Endothelial cell (in vitro differentiated cells): ENCODE data around the gene SLC10A1. TPM values are rescaled to one million over a fixed set of nuclear protein-coding genes. Genes with fewer than 3 reads are reported as not detected.
A peak's percentile ranks its signal among the peaks of the same experiment; 100 is the strongest.

Experiments used
- DNase-seq: peaks from one replicate; pipeline ENCODE4 v3.0.0; 2021; ENCODE audit warnings: low spot score
- H3K27ac Mint-ChIP-seq: one replicate; pipeline ENCODE4 v1.8.0; 2021; ENCODE audit warnings: mixed read lengths, inconsistent platforms; ENCODE audit not compliant: unreplicated experiment
- H3K27me3 Mint-ChIP-seq: one replicate; pipeline ENCODE4 v1.8.0; 2021; ENCODE audit warnings: mild to moderate bottlenecking, moderate library complexity, mixed read lengths, inconsistent platforms; ENCODE audit not compliant: unreplicated experiment
- H3K36me3 Mint-ChIP-seq: one replicate; pipeline ENCODE4 v1.8.0; 2021; ENCODE audit warnings: mild to moderate bottlenecking, low read depth, mixed read lengths, inconsistent platforms; ENCODE audit not compliant: unreplicated experiment
- H3K4me1 Mint-ChIP-seq: one replicate; pipeline ENCODE4 v1.8.0; 2021; ENCODE audit warnings: mild to moderate bottlenecking, mixed read lengths, inconsistent platforms; ENCODE audit not compliant: unreplicated experiment
- H3K4me3 Mint-ChIP-seq: one replicate; pipeline ENCODE4 v1.8.0; 2021; ENCODE audit warnings: mild to moderate bottlenecking, mixed read lengths, inconsistent platforms; ENCODE audit not compliant: unreplicated experiment
- H3K9me3 Mint-ChIP-seq: one replicate; pipeline ENCODE4 v1.8.0; 2021; ENCODE audit warnings: mixed read lengths, inconsistent platforms; ENCODE audit not compliant: unreplicated experiment
- total RNA-seq: library from RNA; stranded (reverse); fragmentation: NEBNext Ultra II Directional; extraction: Animal tissue kit (Norgen Biotek cat#: 25700); gene quantifications from one replicate; pipeline ENCODE4 v1.2.1, GENCODE V29; 2021; ENCODE audit not compliant: unreplicated experiment
- TF ChIP-seq, protein P1 (sequence below): fragments of 200-600 bp; sonication (generic); IDR thresholded peaks from one replicate; pipeline ENCODE4 v1.5.0; 2021; ENCODE audit warnings: antibody characterized with exemption; ENCODE audit not compliant: unreplicated experiment

Gene SLC10A1
- total RNA-seq, 1 donor from 2014 or later = not detected

- Mint-ChIP-seq H3K36me3 (no peaks in the 10 kb centered on the region), H3K9me3 (no peaks in the 10 kb centered on the region), H3K4me1 (no peaks in the 10 kb centered on the region), H3K27ac (no peak overlapping the region), H3K27me3 (no peaks in the 10 kb centered on the region), H3K4me3 (no peak overlapping the region)
- TF ChIP-seq, protein P1, sequence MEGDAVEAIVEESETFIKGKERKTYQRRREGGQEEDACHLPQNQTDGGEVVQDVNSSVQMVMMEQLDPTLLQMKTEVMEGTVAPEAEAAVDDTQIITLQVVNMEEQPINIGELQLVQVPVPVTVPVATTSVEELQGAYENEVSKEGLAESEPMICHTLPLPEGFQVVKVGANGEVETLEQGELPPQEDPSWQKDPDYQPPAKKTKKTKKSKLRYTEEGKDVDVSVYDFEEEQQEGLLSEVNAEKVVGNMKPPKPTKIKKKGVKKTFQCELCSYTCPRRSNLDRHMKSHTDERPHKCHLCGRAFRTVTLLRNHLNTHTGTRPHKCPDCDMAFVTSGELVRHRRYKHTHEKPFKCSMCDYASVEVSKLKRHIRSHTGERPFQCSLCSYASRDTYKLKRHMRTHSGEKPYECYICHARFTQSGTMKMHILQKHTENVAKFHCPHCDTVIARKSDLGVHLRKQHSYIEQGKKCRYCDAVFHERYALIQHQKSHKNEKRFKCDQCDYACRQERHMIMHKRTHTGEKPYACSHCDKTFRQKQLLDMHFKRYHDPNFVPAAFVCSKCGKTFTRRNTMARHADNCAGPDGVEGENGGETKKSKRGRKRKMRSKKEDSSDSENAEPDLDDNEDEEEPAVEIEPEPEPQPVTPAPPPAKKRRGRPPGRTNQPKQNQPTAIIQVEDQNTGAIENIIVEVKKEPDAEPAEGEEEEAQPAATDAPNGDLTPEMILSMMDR = no peak
- DNase-seq = no peak
Measured at GRCh38 chr14:69827560-69827959, 30.5 kb upstream of the SLC10A1 start.

- TF ChIP-seq, protein P1 = no peak
- no peaks in the 10 kb centered on the region for H3K9me3 Mint-ChIP-seq
- no peaks in the 10 kb centered on the region for H3K27me3 Mint-ChIP-seq
- no peak for DNase-seq
- no peak overlapping the region for H3K27ac Mint-ChIP-seq
- H3K4me3 Mint-ChIP-seq = no peak overlapping the region
- no peaks in the 10 kb centered on the region for H3K36me3 Mint-ChIP-seq
- H3K4me1 Mint-ChIP-seq = no peaks in the 10 kb centered on the region
Measured at GRCh38 chr14:69822456-69822855, 25.4 kb upstream of the SLC10A1 start.

DNA sequence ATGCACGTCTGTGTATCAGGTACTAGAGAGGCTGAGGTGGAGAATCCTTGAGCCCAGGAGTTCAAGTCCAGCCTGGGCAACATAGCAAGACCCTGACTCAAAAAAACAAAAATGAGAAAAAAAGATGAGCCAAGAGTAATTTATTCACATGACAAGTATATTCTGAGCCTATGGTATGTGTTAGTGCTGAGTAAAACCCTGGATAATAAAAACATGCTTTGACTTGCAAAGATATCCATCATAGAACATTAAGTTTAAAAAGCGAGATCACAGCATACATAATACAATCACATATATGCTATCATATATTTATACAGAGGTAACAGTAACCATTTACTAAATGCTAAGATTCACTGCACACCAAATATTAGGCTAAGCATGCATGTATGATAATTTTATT is 23.9 kb upstream of the SLC10A1 start:
- DNase-seq = no peak
- H3K36me3 Mint-ChIP-seq = no peaks in the 10 kb centered on the region

DNA sequence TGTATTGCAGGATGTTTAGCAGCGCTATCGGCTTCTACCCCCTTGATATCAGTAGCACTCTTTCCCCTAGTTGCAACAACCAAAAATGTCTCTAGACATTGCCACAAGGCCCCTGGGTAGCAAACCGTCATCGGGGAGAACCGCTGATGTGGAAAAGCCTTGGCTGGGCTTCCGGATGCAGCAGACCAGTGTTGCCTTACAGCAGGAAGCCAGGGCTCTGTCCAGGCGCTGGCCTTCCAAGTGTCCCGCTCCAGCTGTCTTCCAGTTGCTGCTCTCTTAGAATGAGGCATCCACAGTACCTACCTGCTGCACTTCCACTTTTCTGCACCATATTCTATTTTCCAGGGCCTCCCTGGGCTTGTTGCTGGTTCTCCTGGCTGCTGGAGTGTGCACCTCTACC is 22.6 kb upstream of the SLC10A1 start:
- TF ChIP-seq, protein P1 = no peak
- Mint-ChIP-seq H3K4me3 (no peak overlapping the region), H3K4me1 (no peaks in the 10 kb centered on the region), H3K27ac (no peak overlapping the region), H3K9me3 (no peaks in the 10 kb centered on the region), H3K27me3 (no peaks in the 10 kb centered on the region), H3K36me3 (no peaks in the 10 kb centered on the region)
- no peak for DNase-seq

More for the DNA sequence above, 23.9 kb upstream of the SLC10A1 start:
- H3K27me3 Mint-ChIP-seq = no peaks in the 10 kb centered on the region
- H3K27ac Mint-ChIP-seq = no peak overlapping the region
- H3K9me3 Mint-ChIP-seq = no peaks in the 10 kb centered on the region
- TF ChIP-seq, protein P1 = no peak
- no peak overlapping the region for H3K4me3 Mint-ChIP-seq
- H3K4me1 Mint-ChIP-seq = no peaks in the 10 kb centered on the region

GRCh38 chr14:69818758-69819191 is 21.7 kb upstream of the SLC10A1 start:
- peak; percentile 78 for DNase-seq
- TF ChIP-seq, protein P1 = peak; percentile 99
- no peak overlapping the region for H3K4me3 Mint-ChIP-seq
- no peaks in the 10 kb centered on the region for H3K27me3 Mint-ChIP-seq
- no peaks in the 10 kb centered on the region for H3K4me1 Mint-ChIP-seq
- no peak overlapping the region for H3K27ac Mint-ChIP-seq
- H3K9me3 Mint-ChIP-seq = no peaks in the 10 kb centered on the region
- H3K36me3 Mint-ChIP-seq = no peaks in the 10 kb centered on the region
